Glomerular visceral epithelial cell (primary cell): ENCODE results near the gene ILKAP.

Experiments used
- DNase-seq: peaks from one replicate; pipeline ENCODE4 v3.0.0-alpha.2; 2016; ENCODE audit errors: extremely low spot score

Gene ILKAP

DNA sequence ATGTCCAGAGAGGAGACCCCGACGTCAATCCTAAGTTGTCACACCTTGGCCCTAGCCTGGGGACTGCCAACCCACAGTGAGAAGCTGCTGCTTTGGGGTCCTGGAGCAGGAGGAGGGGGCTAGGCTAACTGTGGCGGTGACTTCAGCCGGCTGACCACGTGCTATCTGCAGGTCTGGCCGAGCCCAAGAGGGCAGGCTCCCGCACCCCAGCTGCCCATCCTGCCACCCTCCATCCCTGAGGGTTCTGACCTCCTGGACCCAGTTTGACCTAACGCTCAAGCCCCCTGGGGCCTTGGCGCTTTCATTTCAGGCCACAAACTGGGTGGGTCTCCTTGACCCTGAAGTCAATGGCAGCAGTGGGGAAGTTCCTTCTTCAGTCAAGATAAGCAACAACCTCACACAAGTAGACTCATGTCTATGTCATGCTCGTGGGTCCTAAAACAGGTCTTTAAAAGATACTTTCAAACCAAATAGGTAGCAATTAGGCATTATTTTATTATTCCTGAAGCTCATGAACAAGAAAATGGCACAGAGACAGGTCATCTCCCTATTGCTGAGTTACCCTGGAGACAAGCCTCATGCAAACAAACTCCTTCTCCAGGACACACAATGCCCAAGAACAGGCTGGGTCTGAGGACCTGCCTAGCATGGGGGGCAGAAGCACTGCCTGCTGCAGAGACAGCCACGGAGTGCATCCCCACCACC is 34.1 kb upstream of the ILKAP start:
- DNase-seq, result no peak

DNA sequence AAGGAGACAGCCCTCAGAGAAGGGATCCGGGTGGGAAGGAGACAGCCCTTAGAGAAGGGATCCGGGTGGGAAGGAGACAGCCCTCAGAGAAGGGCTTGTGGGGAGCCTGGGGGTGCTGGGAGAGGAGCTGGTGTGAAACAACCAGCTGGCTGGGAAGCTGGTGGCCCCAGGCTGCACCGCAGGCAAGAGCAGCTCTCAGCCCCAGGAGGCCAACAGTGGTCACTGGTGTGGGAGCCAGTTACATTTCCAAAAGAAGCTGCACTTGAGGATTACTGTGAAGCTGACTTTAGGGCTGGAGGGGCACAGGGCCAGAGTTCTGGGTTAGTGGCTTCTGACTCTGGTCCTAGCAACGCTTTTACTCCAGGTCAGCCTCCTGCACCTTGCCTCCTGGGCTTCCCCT is 33.1 kb upstream of the ILKAP start:
- no peak for DNase-seq

DNA sequence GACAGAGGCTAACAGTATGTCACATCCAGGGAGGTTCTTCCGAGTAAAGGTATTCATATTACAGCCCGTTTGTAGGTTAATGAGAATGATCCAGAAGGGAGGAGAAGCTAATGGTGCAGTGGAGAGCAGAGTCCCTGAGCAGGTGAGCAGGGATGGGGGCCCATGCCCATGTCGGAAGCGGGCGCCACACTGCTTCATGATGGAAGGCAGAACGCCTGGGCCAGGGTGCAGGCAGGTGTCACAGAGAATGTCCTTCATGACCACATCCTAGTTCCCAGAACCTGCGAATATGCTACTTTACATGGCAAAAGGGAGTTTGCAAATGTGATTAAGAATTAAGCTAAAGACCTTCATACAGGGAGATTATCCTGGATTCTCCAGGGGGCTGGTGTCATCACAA is 32.4 kb upstream of the ILKAP start:
- no peak for DNase-seq

DNA sequence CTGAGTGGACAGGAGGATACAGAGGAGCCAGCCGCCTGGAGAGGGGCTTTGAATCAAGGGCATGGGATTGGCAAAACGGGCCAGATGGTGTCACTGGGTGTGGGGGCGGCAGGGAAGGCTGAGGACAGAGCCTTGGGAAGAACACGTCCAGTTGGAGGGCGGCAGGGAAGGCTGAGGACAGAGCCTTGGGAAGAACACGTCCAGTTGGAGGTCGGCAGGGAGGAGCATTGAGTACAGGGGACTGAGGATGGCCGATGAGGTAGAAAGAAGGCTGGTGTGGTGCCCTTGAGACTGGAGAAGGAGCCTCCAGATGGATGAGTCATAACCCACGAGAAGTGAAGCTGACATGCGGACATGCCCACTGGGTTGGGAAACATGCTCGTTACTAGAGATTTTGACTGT is 31.8 kb upstream of the ILKAP start:
- peak; percentile 31 for DNase-seq

DNA sequence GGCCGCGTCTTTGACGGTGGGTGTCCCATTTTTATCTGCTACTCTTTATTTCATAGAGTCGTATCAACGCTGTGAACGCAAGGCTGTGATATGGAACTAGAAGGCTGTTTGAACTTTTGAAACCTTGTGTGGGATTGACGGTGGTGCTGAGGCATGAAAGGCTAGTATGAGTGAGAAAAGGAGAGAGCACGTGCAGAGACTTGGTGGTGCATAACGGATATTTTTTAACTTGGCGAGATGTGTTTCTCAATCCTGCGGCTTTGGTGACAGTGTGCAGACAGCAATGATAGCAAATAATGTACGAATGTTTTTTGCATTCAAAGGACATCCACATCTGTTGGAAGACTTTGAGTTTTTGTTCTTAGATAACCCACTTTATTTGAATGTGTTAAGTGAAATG is 30.1 kb upstream of the ILKAP start:
- DNase-seq, result no peak

DNA sequence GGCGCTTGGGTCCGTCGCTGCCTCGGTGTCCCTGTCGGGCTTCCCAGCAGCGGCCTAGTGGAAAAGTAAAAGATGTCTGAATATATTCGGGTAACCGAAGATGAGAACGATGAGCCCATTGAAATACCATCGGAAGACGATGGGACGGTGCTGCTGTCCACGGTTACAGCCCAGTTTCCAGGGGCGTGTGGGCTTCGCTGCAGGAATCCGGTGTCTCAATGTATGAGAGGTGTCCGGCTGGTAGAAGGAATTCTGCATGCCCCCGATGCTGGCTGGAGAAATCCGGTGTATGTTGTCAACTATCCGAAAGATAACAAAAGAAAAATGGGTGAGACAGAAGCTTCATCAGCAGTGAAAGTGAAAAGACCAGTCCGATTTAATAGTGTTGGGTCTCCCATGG is 28.3 kb upstream of the ILKAP start:
- no peak for DNase-seq

DNA sequence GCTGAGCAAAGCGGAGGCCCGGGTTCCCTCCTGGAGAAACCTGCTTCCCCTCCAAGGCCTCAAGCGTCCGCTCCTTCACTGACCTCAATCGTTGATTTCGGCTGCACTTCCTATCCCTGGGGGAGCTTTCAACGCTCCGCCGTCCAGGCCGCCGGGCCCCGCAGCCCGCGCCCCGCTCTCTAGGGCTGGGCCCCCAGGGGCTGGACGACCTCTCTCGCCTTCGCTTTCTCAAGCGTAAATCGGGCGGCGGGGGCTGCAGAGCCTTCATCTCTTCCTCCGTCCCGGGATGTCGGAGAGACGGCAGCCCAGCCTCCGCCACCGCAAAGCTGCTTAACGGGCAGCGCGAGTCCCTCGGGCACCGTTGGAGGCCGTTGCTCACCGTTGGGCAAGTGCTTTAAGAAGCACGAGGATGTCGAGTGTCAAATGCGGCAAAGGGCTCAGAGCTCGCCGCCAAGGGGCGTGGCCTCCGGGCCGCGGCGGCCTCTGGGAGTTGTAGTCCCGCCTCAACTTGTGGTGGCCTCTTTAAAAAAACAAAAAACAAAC is 27.8 kb upstream of the ILKAP start:
- DNase-seq, result no peak

DNA sequence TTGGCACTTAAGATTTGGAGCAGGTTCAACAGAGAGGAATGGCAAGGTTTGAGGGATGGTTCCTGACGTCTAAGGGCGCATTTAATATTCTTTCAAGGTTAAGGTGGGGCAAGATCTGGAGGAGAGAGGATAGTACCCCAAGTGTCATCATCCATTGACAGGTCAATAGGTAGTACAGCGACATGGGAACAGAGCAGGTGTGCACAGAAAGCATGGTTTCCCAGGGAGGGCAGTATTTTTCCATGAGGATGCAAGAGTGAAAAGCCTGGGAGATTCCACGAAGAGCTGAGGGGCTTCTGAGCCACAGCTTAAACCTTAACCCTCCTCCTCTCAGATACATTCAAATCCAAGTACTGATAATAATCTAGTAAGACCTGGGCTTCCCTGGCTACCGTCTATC is 27.2 kb upstream of the ILKAP start:
- no peak for DNase-seq

DNA sequence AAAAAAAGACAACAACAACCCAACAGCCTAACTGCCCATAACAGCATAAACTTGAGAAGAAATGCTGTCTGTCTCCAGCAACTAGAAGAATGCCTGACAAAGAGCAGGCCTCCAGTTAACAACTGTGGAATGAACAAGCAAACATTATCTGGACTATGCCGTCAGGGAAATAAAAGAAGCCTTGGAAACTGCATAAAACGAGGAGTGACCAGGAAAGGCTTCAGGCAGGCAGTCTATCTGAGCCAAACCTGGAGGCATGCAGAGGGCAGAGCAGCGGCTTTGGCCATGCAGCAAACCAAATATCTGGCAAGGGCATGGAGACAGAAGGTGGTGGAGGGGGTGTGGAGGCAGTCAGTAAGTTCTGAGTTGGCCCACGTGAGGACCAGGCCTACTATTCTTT is 25.2 kb upstream of the ILKAP start:
- no peak for DNase-seq

DNA sequence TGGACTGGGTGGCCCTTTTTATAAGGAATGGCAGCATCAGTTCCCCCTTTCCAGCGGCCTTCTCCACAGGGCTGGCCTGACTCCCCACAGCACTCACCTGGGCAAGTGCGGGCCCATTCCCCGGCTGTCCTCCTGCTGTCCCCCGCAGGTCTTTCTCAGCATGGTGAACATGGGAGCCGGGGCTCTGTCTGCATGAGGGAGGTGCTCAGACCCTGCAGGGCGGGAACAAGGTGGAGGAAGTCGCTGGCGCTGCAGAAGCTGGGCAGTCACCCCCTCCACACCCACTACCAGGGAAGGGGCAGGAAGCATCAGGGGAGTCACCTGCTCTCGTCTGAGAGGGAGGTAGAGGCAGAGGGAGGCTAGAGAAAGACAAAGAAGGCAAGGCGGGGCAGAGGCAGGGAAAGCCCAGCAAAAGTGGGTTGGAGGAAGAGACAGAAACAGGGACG is 24.1 kb upstream of the ILKAP start:
- no peak for DNase-seq

DNA sequence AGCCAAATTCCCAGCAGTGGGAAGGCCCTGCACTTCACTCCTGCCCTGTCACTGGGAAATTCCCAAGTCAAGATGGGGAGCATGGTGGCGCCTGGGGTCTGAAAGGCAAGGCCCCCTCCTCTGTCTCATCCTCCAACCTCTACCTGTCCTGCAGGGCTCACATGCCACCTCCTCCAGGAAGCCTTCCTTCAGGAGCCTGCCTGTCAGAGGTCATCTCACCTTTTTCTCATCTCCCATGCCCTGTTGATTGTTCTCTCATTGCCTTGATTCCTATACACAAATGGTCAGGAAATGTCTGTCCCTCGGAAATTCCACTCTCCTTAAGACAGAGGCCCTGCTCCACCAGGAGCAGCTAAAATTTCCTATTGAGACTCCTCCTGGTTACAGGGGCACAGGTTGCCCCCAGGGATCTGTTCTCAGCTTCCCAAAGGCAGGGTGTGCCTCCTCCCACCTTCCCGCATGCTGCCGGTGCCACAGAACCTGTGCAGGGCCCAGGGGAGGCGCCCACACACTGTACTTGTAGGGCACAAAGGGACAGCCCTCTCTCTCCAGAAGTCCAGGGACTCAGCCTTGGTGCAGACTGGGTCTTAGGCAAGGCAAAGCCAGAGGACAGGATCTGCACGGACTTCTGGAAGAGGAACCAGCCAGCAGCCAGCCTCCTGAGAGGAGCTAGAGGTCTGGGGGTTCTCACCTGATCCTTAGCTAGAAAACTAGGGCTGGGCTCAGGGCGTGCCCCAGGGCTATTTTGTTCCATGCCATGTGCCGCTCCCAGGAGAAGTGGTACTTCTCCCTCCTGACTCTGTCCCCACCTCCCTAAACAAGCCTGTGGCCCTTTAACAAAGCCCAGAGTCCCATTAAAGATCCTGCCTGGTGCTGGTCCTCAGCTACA is 23.4 kb upstream of the ILKAP start:
- no peak for DNase-seq

DNA sequence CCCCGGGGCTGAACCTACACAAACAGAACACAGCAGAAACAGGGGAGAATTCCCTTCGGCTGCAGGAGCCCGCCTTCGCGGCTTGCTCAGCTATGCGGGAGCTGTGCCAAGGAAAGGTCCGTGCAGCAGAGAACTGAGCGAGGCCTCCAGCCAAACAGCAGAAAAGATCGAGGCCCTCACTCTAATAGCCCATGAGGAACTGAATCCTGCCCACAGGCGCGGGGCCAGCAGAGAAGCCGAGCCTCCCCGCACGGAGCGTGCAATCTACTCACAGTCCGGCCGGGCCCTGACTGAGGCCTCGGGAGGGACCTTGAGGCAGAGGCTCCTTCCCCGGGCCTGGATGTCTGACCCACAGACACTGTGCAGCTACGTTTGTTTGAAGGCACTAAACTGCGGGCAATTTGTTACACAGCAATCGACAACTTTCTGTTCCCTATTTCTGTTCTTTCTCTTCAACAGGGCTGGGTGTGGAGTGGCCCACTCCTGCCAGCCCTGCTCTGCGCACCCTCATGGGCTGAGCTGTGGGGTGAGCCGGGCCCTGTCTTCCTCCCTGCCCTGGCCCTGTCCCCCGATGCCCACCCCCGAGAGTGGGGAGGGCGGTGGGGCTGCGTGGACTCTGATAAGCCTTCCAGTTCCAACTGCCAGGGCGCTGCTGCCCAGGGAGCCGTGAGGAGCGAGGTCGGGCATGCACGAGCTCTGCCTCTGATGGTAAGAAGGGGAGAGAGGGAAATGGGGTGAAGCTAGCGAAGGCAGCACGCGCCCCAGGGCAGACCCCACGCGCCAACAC is 22.6 kb upstream of the ILKAP start:
- no peak for DNase-seq

DNA sequence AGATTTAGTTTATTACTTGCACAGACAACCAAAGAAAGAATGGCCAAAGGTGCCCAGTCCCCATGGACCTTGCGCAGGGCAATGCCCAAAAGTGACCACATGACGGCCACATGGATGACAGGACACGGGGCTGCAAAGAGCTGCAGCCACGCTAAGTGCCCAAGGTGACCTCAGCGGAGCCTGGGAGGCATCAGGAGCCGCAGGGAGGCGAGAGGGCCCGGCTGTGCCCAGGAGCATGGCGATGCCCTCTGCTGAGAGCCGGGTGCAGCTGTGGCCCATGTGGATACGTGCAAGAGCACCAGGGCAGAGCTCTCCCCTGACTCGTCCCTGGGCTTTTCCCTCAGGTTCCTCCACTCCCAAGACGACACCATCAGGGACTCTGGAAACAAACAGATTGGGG is 21.6 kb upstream of the ILKAP start:
- no peak for DNase-seq

DNA sequence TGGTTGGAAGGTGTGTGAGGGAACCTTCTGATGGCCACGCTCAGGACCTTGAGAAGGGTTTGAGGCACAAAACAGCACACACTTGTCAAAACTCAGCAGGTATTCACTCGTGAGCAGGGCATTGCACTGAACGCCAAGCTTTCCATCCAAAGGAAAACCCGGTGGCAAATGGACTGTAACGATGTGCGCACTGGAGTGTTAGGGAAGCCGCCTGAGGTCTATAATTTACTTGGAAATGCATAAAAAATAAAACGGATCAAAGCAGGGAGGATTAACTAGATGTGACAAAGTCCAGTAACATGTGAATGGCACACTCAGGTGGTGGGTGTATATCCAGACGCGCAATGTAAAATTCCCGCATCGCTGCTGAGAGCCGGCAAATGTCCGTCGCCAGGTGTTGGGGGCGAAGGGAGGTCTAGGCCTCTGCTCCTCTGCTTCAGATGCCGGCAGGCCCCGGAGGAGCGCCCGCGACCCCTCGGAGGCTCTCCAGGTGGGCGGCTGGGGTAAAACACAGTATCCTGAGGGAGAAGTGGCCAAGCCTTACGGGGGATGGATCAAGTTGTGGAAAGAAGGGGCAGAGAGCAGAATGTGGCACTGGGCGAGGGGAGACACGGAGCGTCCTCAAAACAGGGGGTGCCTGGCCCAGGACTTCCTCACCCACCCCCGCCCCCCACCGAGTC is 21.0 kb upstream of the ILKAP start:
- DNase-seq, result no peak

DNA sequence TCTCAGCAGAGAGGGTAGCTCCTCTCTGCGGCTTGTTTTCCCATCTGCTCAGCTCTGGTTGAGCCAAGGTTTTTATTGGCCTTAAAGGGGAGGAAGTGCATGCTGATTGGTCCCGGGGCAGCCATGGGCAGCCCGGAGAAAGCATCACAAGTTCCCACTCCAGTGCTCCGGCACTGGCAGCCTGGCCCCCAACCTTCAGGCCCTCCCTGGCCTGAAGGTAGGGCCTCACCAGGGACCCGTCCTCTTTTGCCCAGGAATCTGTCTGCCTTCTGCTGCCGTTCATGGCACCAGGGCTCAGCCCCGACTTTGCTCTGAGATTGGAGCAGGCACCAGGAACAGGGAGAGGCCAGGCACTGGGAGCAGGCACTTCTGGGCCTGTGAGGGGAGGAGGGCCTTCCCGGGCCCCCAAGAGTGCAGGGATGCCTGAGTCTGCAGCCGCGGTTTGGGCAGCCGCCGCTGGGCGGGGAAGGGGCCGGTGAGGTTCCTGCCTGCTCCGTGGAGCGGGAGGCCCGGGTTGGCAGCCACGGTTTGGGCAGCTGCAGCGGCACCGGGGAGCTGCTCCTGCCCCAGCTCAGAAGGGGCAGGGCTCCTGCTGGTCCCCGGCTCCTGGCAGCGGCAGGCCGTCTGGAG is 17.5 kb upstream of the ILKAP start:
- peak; percentile 78 for DNase-seq

DNA sequence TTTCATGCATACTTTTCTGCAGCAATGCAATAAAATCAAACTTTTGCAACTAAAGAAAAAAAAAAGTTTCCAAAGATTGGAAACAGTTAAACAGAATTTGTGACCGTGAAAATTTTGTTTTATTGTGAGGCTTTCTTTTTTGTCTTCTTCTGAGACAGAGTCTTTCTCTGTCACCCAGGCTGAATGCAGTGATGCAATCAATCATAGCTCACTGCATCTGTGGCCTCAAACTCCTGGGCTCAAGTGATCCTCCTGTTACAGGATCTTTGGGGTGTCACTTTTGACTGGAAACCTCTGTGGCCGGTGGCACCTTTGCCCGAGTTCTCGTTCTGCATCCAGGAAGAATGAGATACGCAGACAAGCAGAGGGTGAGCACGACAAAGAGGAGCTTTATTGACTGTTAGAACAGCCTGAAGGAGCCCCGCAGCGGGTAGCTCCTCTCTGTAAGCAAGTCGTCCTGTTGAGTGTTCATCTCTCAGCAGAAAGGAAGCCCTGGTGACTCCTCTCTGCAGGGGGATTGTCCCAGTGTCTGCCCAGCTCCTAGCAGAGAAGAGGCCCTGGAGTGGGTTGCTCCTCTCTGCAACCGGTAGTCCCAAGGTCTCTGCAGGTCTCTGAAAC is 16.9 kb upstream of the ILKAP start:
- no peak for DNase-seq

DNA sequence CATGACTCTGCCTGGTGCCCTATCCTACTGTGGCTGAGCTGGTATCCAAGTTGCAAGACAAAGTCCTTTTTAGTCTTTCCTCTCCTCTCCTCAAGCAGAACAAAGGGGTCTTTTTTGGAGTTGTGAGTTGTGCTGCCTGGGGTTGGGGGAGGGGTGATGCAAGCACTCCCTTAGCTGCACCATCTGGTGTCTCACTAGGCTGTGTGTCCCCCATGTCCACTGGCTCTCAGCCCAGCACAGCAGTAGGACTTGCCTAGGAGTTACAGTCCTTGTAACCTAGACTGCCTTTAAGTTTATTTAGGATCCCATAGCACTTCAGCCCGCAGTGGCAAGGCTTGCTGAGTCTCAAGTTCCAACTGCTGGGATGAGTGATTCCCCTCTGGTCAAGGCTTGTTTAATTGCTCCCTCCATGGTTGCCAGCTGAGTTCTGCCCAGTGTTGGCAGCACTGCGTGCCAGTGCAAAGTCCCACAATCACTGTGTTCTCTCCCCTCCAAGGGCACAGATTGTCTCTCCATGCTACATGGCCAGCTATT is 13.2 kb upstream of the ILKAP start:
- DNase-seq, result no peak

DNA sequence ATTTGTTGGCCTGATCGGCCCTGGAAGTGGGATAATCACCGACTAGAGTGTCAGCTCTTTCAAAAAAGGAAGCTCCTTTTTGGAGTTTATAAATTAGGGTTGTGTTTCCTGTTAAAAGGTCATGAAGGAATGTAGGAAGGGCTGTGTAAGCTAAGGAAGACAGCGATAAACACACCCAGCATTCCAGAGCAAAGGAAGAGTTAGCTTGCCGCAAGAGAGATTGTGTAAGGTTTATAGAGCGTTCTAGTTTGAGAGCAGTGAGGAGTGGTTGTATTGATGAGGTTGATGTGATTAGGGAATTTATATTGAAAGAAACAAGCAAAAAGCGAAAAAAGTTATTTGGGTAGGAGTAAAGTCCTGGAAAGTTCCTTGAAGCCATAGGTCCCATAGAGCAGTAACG is 3.5 kb upstream of the ILKAP start:
- DNase-seq, result no peak

DNA sequence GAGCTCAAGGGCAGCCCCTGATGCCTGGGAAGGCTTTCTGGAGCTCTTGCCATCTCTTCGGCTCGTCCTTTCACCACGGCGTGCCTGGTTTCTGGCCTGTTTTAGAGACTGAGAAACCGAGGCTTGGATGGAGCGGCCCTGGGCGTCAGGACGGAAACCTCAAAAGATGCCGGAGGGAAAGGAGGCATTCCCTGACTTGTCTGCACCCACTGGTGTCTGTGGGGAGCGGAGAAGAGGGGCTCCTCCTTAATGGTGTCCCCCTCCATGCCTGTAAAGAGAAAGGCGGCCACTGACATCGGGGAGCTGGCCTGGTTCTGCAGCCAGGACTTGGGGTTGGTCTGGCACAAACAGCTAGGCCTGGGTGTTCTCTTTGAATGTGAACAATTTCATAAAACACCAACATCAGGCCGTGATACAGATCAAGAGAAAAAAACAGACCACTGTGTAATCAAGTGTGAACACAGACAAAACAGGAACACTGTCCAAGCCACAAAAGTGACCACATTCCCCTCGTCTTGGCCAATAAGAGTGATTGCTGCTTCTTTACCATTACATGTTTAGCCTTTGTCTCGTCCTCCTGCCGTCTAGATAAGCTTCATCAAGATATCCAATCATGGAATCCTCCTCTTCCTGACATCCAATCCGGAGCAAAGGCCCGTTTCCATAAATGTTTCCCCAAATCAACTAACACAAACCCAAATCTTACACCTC is 633 bp upstream of the ILKAP start:
- DNase-seq, result no peak
